Measurements from ENCODE around the gene ZNF362. TPM values are rescaled to one million over a fixed set of nuclear protein-coding genes. Genes with fewer than 3 reads are reported as not detected.

The ZNF362 gene
- total RNA-seq, 1 donor, result 13.4 TPM

GRCh38 chr1:33349081-33349759 lies 92.9 kb downstream of the ZNF362 start:
- H3K4me2 ChIP-seq (ENCODE audit: insufficient read depth, low read length), result peak overlapping the region; percentile 80
- H4K20me1 ChIP-seq (ENCODE audit: insufficient read depth, low read length), result peaks cover 12% of the 10 kb centered on the region
- peak overlapping the region; percentile 96 for H3K27ac ChIP-seq (ENCODE audit: low read depth, low read length)
- peaks cover 46% of the 10 kb centered on the region for H3K4me1 ChIP-seq (ENCODE audit: insufficient read depth, low read length)
- H3K9me3 ChIP-seq (ENCODE audit: low read depth, low read length), result no peaks in the 10 kb centered on the region
- H3K27me3 ChIP-seq (ENCODE audit: insufficient read depth, low read length), result no peaks in the 10 kb centered on the region
- no peak overlapping the region for H2AFZ ChIP-seq (ENCODE audit: low read length)
- H3K36me3 ChIP-seq (ENCODE audit: insufficient read depth, low read length), result peaks cover 18% of the 10 kb centered on the region
- H3K79me2 ChIP-seq (ENCODE audit: insufficient read depth, low read length), result peaks cover 52% of the 10 kb centered on the region
- no peak for TF ChIP-seq CTCF (IDR thresholded peaks at IDR 0.05; ENCODE audit: extremely low read depth, low read depth, low read length)
- peak overlapping the region; percentile 70 for H3K4me3 ChIP-seq (ENCODE audit: insufficient read depth, low read length)
- DNase-seq (ENCODE audit: insufficient read length, low spot score, missing footprints), result peak; percentile 95

- Histone ChIP-seq H3K4me3 (ENCODE audit: insufficient read depth, low read length) (peak overlapping the region; percentile 72), H3K27me3 (ENCODE audit: insufficient read depth, low read length) (no peaks in the 10 kb centered on the region), H3K4me2 (ENCODE audit: insufficient read depth, low read length) (peak overlapping the region; percentile 89), H3K79me2 (ENCODE audit: insufficient read depth, low read length) (peaks cover 44% of the 10 kb centered on the region), H4K20me1 (ENCODE audit: insufficient read depth, low read length) (peaks cover 9% of the 10 kb centered on the region), H3K36me3 (ENCODE audit: insufficient read depth, low read length) (peaks cover 22% of the 10 kb centered on the region), H3K9me3 (ENCODE audit: low read depth, low read length) (no peaks in the 10 kb centered on the region), H2AFZ (ENCODE audit: low read length) (peak overlapping the region; percentile 68), H3K27ac (ENCODE audit: low read depth, low read length) (peak overlapping the region; percentile 53), H3K4me1 (ENCODE audit: insufficient read depth, low read length) (peaks cover 38% of the 10 kb centered on the region)
- peak; percentile 99 for DNase-seq (ENCODE audit: insufficient read length, low spot score, missing footprints)
- no peak for TF ChIP-seq CTCF (IDR thresholded peaks at IDR 0.05; ENCODE audit: extremely low read depth, low read depth, low read length)
Observed at GRCh38 chr1:33349778-33350610, 93.7 kb downstream of the ZNF362 start.

Small RNAs within 50 kb of the gene (small RNA-seq; reads per million reads assigned to genes)
- not detected for gene RN7SKP16

Other genes with a start within 250 kb of the ZNF362 start
- gene AK2, start 219.6 kb upstream of the ZNF362 start, total RNA-seq, result 89.3 and 139 TPM in 2 replicates
- gene AZIN2, start 175.3 kb upstream of the ZNF362 start, total RNA-seq, result 11.8 and 18.8 TPM in 2 replicates
- 9.4 and 12.3 TPM in 2 replicates for gene TRIM62, start 74.4 kb upstream of the ZNF362 start, total RNA-seq
- under 0.01 TPM in 1 of 2 replicates, not detected in the other for gene A3GALT2, start 64.6 kb downstream of the ZNF362 start, total RNA-seq
- gene PHC2, start 174.6 kb downstream of the ZNF362 start, total RNA-seq, result 82.2 and 85.4 TPM in 2 replicates
- gene ZSCAN20, start 216.2 kb downstream of the ZNF362 start, total RNA-seq, result 9.8 and 11.2 TPM in 2 replicates

All from osteoblast (primary cell).